Astrocyte (in vitro differentiated cells and primary cell): ENCODE results near the gene NRBF2.

Experiments
- EZH2 ChIP-seq: IDR thresholded peaks from 2 replicates; pipeline ENCODE4 v1.6.1; 2012; ENCODE audit warnings: mild to moderate bottlenecking, low read length, inconsistent platforms; ENCODE audit not compliant: insufficient read depth
- TF ChIP-seq, protein P1 (sequence below): IDR thresholded peaks from 2 replicates; pipeline ENCODE4 v1.5.1; 2011; ENCODE audit warnings: low read depth, mild to moderate bottlenecking, inconsistent platforms, low read length, moderate library complexity; ENCODE audit not compliant: insufficient read depth

DNA sequence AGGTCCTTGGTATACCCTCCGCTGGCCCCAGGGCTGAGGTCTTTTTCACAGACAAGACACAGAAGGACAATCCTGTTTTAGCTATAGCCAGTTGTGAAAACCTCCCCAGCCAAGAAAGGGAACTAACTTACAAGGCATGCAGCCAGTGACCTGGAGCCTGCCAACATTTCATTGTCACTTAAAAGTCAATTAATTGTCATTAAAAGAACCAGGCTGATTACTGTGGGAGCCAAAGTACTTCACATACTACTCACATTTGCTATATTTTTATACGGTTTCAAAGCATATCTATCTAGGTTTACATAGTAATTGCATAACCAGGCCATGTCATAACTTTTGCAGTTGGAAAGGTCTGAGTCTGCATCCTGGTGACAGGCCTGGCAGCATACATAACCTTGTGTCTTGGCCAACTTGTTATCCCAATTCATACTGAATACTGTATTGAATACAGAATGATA lies 31.1 kb downstream of the NRBF2 start:
- TF ChIP-seq, protein P1, sequence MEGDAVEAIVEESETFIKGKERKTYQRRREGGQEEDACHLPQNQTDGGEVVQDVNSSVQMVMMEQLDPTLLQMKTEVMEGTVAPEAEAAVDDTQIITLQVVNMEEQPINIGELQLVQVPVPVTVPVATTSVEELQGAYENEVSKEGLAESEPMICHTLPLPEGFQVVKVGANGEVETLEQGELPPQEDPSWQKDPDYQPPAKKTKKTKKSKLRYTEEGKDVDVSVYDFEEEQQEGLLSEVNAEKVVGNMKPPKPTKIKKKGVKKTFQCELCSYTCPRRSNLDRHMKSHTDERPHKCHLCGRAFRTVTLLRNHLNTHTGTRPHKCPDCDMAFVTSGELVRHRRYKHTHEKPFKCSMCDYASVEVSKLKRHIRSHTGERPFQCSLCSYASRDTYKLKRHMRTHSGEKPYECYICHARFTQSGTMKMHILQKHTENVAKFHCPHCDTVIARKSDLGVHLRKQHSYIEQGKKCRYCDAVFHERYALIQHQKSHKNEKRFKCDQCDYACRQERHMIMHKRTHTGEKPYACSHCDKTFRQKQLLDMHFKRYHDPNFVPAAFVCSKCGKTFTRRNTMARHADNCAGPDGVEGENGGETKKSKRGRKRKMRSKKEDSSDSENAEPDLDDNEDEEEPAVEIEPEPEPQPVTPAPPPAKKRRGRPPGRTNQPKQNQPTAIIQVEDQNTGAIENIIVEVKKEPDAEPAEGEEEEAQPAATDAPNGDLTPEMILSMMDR = no peak
- no peak for TF ChIP-seq EZH2
